Panc1 (cell line): ENCODE results near the gene GAREM2.

Source experiments
- POLR2AphosphoS5 ChIP-seq: IDR thresholded peaks from 2 replicates; pipeline ENCODE4 v1.6.1; 2012; ENCODE audit warnings: mild to moderate bottlenecking, low read depth, low read length, moderate library complexity
- REST ChIP-seq, 2 experiments: IDR thresholded peaks; 2 replicates each; pipeline ENCODE4 v1.6.1; 2011 to 2012; ENCODE audit warnings: low read depth in 2 of 2, control low read depth in 1 of 2, low read length in 1 of 2, mild to moderate bottlenecking in 1 of 2, moderate library complexity in 1 of 2; ENCODE audit not compliant: insufficient read depth in 1 of 2
- SIN3A ChIP-seq: IDR thresholded peaks from 2 replicates; pipeline ENCODE4 v1.6.1; 2012; ENCODE audit warnings: low read depth, mild to moderate bottlenecking, low read length, moderate library complexity, borderline replicate concordance; ENCODE audit not compliant: insufficient read depth
- TCF7L2 ChIP-seq: IDR thresholded peaks from 2 replicates; pipeline ENCODE4 v1.6.1; 2011; ENCODE audit warnings: mild to moderate bottlenecking, low read depth, low read length, inconsistent platforms
- TF ChIP-seq, protein P1 (sequence below): fragments of 450-650 bp; IDR thresholded peaks from 2 replicates; pipeline ENCODE4 v1.5.1; 2017; ENCODE audit warnings: mild to moderate bottlenecking

- TF ChIP-seq, protein P1, sequence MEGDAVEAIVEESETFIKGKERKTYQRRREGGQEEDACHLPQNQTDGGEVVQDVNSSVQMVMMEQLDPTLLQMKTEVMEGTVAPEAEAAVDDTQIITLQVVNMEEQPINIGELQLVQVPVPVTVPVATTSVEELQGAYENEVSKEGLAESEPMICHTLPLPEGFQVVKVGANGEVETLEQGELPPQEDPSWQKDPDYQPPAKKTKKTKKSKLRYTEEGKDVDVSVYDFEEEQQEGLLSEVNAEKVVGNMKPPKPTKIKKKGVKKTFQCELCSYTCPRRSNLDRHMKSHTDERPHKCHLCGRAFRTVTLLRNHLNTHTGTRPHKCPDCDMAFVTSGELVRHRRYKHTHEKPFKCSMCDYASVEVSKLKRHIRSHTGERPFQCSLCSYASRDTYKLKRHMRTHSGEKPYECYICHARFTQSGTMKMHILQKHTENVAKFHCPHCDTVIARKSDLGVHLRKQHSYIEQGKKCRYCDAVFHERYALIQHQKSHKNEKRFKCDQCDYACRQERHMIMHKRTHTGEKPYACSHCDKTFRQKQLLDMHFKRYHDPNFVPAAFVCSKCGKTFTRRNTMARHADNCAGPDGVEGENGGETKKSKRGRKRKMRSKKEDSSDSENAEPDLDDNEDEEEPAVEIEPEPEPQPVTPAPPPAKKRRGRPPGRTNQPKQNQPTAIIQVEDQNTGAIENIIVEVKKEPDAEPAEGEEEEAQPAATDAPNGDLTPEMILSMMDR = no peak
- TF ChIP-seq POLR2AphosphoS5 (no peak), REST (IDR thresholded peaks at IDR 0.05; ENCODE audit: insufficient read depth in 1 of 2, low read depth in 2 of 2, low read length in 1 of 2) (no peak), TCF7L2 (no peak), SIN3A (no peak)
Observed at GRCh38 chr2:26203906-26204305, 31.0 kb downstream of the GAREM2 start.
